Prostate gland (tissue), 2 donors: Measurements from ENCODE around the gene TMEM190. TPM values are rescaled to one million over a fixed set of nuclear protein-coding genes. Genes with fewer than 3 reads are reported as not detected.

Source experiments
- DNase-seq: peaks from one replicate; pipeline ENCODE4 v3.0.0-alpha.2; 2019; ENCODE audit warnings: low spot score
- H3K27ac ChIP-seq, 2 donors: fragments of 200-600 bp; sonication (generic); 2 replicates each; pipeline ENCODE4 v1.5.1; 2017 to 2019
- H3K27me3 ChIP-seq: fragments of 200-600 bp; sonication (generic); replicated peaks from 2 replicates; pipeline ENCODE4 v1.5.1; 2019; ENCODE audit not compliant: insufficient read depth
- H3K36me3 ChIP-seq, 2 donors: fragments of 200-600 bp; sonication (generic); 1 replicate in 1 of 2; 2 replicates in 1 of 2; pipeline versions ENCODE4 v1.5.1 to v1.8.1; 2017 to 2019
- H3K4me1 ChIP-seq: fragments of 200-600 bp; sonication (generic); replicated peaks from 2 replicates; pipeline ENCODE4 v1.5.1; 2019
- H3K4me3 ChIP-seq, 2 donors: fragments of 200-600 bp; sonication (generic); 2 replicates each; pipeline ENCODE4 v1.5.1; 2017 to 2019
- H3K9me3 ChIP-seq: fragments of 200-600 bp; sonication (generic); 2 replicates; pipeline ENCODE4 v1.5.1; 2017
- CTCF ChIP-seq, 4 experiments: fragments of 200-600 bp in 2 of 4; fragments of 450-650 bp in 2 of 4; sonication (generic) in 2 of 4; IDR thresholded peaks; 1 replicate in 3 of 4; 2 replicates in 1 of 4; pipeline ENCODE4 v1.5.1; 2016 to 2019; ENCODE audit warnings: antibody characterized with exemption in 4 of 4, mild to moderate bottlenecking in 2 of 4, moderate library complexity in 2 of 4
- POLR2A ChIP-seq: fragments of 450-650 bp; IDR thresholded peaks from one replicate; pipeline ENCODE4 v1.6.1; 2016; ENCODE audit warnings: antibody characterized with exemption, mild to moderate bottlenecking
- POLR2AphosphoS5 ChIP-seq: sonication (generic); formaldehyde crosslinking; IDR thresholded peaks from one replicate; pipeline ENCODE4 v1.6.1; 2017; ENCODE audit warnings: antibody characterized with exemption
- WGBS: methylation state at CpG from one replicate; pipeline ENCODE4 v1.1.5; 2018; 5-methylcytosine and 5-hydroxymethylcytosine counted together
- intact Hi-C: fragments of 100-400 bp; cut with DNase I; formaldehyde crosslinking; loops from one replicate; pipeline ENCODE4 v1.14.2; 2022
- total RNA-seq, 2 donors: library from RNA; depleted of rRNA; stranded (reverse); fragments of >200 nt; gene quantifications; one replicate each; pipeline ENCODE4 v1.1.0, GENCODE V29; 2016

The TMEM190 gene
- total RNA-seq, 2 donors from 2014 or later = not detected

GRCh38 chr19:55346725-55347441 is 29.7 kb upstream of the TMEM190 start:
- Histone ChIP-seq H3K27ac (no peak overlapping the region), H3K27me3 (no peaks in the 10 kb centered on the region), H3K4me3 (no peak overlapping the region), H3K36me3 (no peaks in the 10 kb centered on the region), H3K4me1 (no peaks in the 10 kb centered on the region), H3K9me3 (no peaks in the 10 kb centered on the region)
- DNase-seq = no peak
- intact Hi-C loops = no loop called here
- no peak for TF ChIP-seq POLR2AphosphoS5
- no peak for TF ChIP-seq CTCF (IDR thresholded peaks at IDR 0.05)
- TF ChIP-seq POLR2A = no peak
- WGBS = 87% methylated on average over 22 of the region's 41 CpGs

GRCh38 chr19:55347442-55348009 is 29.1 kb upstream of the TMEM190 start:
- 89% methylated on average over 10 of the region's 10 CpGs for WGBS
- peaks cover 2% of the 10 kb centered on the region for H3K27me3 ChIP-seq
- no peak for TF ChIP-seq POLR2AphosphoS5
- TF ChIP-seq CTCF (IDR thresholded peaks at IDR 0.05) = no peak
- no peak for TF ChIP-seq POLR2A
- no peak overlapping the region for H3K27ac ChIP-seq
- intact Hi-C loops = no loop called here
- DNase-seq = no peak
- H3K9me3 ChIP-seq = no peaks in the 10 kb centered on the region
- H3K36me3 ChIP-seq = no peaks in the 10 kb centered on the region
- H3K4me3 ChIP-seq = no peak overlapping the region
- H3K4me1 ChIP-seq = no peaks in the 10 kb centered on the region

- Histone ChIP-seq H3K27ac (no peak overlapping the region), H3K27me3 (peaks cover 3% of the 10 kb centered on the region), H3K4me3 (no peak overlapping the region), H3K4me1 (peaks cover 3% of the 10 kb centered on the region), H3K9me3 (no peaks in the 10 kb centered on the region), H3K36me3 (no peaks in the 10 kb centered on the region)
- no peak for DNase-seq
- intact Hi-C loops = no loop called here
- WGBS = 70% methylated on average over 22 of the region's 22 CpGs
- no peak for TF ChIP-seq POLR2A
- TF ChIP-seq CTCF (IDR thresholded peaks at IDR 0.05) = no peak
- TF ChIP-seq POLR2AphosphoS5 = no peak
These were observed 28.1 kb upstream of the TMEM190 start for GRCh38 chr19:55348317-55349034.

GRCh38 chr19:55350620-55351315 is 25.9 kb upstream of the TMEM190 start:
- H3K27me3 ChIP-seq = peaks cover 3% of the 10 kb centered on the region
- no peak overlapping the region for H3K27ac ChIP-seq
- peaks cover 5% of the 10 kb centered on the region for H3K4me1 ChIP-seq
- no peak for DNase-seq
- H3K9me3 ChIP-seq = no peaks in the 10 kb centered on the region
- intact Hi-C loops = no loop called here
- WGBS = 65% methylated on average over 11 of the region's 11 CpGs
- no peak overlapping the region for H3K4me3 ChIP-seq
- no peaks in the 10 kb centered on the region for H3K36me3 ChIP-seq
- no peak for TF ChIP-seq CTCF (IDR thresholded peaks at IDR 0.05)
- no peak for TF ChIP-seq POLR2A
- no peak for TF ChIP-seq POLR2AphosphoS5
